GM18520 (cell line): Measurements from ENCODE around the gene SMAD7.

Source experiments
- ATAC-seq: cut with Tn5 transposase; IDR thresholded peaks from one replicate; pipeline ENCODE4 v1.9.1; 2021; ENCODE audit not compliant: unreplicated experiment

SMAD7 gene

DNA sequence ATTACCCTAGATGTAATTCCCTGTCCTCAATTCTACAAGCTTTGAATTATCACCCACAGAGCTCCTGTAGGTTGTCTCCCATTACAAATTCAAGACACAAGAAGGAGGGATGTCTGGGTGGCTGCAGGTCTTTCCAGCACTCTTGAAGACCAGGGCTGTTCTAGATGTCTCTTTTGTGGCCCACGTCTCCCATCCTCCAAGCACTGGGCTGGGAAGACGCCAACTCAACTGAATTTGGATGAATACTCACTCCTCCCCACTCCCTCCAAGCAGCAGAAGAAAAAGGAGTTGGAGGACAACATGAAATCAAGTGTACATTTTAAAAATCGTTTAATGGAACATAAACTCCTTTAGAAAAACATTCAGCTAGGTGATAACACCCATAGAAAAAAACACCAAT lies 31.2 kb downstream of the SMAD7 start:
- no peak for ATAC-seq

DNA sequence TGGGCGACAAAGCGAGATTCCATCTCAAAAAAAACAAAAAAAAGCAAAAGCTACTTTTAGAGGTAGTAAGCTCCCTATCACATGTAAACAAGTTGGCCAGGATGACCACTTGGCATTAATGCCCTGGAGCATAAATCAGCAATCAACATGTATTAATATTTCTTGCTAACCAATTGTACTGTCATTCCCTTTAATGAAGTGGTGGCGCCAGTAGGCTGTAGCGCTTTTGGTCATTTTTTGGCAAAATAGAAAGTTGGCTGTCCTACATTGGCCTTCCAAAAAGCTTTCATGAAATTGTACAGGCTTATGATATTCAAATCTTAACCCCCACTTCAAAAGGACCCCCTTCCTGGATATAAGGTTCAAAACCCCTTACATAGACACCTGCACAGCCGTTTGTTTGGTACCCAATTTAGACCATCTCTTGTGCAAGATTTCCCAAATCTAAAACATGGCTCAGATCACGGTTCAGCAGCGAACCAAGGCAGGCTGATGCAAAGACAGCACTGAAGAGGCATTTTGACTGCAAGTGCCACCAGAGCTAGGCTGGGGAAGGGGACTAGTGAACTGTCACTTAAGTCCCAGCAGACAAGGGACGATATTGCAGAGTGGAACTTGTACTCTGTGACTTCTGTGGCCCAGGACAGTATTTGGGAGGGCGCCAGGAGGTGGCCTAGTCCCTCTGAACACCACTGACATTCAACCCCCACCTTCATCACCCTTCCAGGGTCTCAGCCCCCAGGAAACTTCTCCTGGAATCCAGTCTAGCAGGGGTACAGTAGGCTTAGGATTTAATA lies 31.9 kb downstream of the SMAD7 start:
- no peak for ATAC-seq

DNA sequence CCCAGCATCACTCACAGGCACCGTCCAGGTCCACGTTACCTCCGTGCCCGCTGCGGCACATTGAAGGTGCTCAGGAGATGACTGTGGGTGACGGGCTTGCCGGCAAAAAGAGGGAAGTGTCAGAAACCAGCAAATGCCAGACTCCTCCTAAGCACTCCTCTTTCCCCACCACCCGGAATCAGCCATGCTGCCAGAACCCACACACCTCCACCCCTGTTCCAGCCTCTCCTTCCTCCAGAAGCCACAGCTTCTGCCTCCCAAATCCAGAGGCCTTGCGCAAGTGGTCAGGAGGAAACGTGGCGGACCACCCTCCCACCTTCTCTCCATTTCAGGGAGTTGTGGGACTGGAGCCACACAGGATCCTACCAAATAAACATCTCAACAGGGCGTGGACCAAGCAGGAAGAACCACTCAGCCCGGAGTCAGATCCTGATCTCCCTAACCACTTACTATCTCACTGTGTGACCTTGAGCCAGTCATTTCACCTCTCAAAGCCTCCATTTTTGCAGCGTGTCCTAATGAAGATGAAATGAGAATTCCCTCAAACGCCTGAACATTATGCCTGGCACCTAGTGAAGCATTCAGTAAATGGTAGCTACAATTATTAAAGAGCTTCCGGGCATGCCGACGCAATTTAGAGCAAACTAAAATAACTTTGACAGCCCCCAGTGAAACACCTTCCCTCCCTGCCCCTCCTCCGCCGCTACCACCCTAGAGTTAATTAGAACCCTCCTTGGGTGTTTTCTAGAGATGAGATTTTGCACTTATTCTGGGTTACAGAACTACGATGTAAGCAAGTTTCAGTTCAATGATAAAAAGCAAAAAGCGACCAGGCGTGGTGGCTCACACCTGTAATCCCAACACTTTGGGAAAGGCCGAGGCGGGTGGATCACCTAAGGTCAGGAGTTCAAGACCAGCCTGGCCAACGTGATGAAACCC lies 32.9 kb downstream of the SMAD7 start:
- ATAC-seq = no peak

DNA sequence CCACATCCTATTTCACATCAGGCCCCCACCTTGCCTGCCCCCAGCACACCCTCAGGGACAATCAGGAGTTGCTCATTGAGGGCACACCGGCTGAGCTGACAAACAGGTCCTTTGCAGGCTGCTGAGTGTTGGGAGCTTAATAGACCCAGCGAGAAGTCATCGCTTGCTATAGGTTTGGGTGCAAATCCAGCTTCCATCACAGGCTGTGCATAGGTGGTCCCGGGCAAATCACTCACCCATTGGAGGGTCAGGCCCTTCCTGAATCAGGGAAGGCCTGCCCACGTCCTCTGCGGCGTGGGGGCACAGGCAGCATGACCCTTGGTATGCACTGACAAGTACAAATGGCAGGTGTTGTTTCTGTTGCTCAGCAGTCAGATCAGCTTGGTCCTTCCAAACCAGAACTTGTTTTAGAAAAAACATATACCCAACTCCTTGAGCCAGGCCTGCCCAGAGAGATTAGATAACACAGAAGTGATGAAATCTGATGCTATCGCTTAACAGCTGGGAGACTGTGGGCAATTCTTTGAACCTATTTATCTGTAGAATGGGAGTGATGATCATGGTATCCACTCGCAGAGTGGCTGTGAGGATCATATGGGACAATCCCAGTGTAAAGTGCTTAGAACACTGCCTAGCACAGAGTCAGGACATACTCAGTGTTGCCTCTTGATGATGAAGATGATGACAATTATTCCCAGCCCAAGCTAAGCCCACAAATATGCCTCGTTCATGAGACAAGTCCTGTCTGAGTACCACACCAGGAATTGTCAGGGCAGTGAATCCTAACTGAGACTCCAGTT lies 34.9 kb downstream of the SMAD7 start:
- ATAC-seq = no peak

DNA sequence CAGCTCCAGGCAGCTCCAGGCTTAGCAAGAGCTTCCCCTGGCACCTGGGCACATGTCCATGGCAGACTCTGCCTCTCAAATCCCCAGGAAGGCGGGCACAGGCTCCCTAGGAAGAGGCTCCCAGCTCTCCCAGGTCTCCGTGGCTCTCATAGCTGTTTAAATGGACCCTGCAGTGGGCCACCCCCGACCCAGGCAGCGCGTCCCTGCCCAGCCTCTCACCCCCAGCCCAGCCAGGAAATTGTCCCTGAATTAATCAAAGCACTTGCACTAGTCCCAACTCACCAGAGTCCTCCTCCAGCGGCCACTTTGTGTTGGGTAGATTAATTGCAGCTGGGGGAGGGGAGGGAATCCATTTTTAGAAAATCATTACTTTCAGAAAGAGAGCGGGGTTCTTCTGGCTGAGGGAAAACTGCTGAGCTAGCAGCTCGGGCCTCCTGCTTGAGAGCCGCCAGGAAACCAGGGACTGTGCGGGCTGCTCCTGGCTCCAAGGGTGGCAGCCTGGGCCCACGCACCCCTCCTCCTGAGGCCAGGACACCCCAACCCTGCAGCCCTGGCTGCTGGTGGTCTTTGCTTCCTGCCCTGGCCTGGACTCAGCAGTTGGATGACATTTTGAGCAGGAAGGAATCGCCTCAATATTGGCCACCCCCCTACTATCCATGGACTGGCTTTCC lies 36.0 kb downstream of the SMAD7 start:
- ATAC-seq = no peak

DNA sequence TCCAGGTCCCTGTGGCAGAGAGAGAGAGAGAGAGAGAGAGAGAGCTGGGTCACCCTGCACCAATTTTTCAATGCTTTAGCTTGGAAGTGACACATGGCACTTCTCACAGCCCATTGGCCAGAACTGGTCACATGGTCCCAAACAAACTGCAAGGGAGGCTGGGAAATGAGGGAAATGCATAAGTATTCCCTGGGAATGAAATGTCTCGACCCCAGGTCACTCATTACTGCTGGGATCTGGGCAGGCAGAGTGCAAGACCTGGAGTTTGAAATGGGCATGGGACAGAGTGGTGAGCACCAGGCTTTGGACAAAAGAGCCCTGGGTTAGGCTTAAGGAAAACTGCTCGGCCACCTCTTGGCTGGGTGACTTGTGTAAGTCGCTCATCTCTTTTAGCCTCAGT lies 37.0 kb downstream of the SMAD7 start:
- no peak for ATAC-seq

DNA sequence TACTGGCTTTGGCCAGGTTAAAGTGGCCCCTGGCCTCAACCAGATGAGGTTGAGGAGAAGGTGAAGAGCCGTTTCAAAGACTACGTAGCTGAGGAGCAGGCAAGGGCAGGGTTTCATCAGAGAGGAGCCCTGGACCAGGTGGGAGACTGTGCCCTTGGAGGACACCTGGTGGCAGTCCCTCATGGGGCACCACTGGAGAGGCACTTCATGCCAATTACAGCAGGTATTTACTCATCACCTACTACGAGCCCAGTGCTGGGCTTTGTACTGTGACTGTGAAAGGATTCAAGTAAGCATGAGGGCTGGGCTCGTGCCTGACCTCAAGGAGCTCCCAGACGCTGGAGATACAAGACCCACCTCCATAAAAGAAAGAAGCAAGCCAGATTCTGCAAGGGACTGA lies 37.6 kb downstream of the SMAD7 start:
- ATAC-seq = no peak

DNA sequence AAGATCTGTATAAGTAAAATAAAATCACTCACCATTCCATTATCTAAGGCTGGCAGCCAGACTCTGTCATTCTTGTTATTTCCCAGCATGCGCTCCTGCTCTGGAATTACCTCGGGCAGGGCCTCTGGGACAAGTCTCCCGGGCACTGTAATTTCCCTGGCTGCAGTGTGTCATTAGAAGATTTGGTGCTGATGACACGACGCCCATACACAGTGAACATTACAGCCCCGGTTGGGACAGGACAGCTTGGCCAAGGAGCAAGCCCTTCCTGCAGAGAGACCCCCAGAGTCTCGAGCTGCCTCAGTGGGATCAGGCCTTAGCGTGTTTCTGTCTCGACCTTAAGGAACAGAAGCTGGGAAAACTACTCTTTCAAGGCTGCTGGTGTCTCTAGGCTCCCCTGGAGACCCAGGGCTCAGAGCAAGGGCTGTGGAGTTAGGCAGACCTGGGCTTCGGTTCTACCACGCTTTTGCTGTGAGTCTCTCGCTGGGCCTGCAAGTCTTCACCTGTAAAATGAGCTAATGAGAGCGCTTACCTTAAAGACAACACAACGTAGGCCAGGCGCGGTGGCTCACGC lies 39.7 kb downstream of the SMAD7 start:
- ATAC-seq = no peak

DNA sequence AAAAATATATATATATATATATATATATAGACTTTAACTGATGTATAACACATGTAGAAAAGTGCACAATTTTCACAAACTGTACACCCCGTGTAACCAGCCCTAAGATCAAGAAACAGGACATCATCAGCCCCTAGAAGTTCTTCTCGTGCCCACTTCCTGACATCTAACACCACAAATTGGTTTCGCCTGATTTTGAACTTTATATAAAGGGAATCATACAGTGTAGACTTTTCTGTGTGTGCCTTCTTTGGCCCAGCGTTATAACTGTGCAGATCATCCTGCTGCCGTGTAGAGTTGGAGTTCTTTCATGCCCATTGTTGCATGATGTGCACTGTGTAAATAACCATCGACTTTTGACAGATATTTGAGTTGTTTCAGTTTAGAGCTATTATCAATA lies 41.0 kb downstream of the SMAD7 start:
- ATAC-seq = no peak

DNA sequence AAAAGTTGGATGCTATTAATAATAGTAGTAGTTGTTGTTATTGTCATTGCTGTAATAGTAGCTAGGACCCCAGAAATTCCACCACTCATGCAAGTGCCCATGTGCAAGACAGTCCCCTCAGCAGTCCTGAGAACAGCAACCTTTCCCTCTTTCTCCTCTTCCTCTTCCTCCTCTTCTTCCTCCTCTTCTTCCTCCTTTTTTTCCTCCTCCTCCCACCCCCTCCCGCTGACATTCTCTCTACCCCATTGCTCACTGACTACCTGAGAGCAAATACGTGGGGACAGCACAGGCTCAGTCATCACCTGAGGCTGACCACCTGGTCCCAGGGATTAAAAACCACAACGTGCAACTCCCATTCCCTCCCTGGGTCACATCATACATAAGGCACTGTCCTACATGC lies 41.8 kb downstream of the SMAD7 start:
- ATAC-seq = no peak

DNA sequence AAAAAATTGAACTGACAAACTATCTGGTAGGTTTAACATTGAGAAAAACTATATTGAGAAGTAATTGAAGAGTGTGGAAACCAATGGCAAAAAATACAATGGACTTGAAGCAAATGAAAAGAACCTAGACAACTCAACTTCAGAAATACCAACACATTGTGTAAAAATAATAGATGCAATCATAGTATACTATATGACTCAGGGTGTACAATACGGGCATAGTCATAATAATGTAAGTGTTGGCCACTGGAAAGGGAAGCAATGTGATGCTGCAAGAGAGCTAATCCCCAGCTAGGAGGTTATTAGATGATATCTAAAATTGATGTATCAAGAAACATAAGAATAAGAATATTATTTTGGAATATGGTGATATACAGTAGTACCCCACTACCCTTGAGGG lies 45.3 kb downstream of the SMAD7 start:
- ATAC-seq = no peak

DNA sequence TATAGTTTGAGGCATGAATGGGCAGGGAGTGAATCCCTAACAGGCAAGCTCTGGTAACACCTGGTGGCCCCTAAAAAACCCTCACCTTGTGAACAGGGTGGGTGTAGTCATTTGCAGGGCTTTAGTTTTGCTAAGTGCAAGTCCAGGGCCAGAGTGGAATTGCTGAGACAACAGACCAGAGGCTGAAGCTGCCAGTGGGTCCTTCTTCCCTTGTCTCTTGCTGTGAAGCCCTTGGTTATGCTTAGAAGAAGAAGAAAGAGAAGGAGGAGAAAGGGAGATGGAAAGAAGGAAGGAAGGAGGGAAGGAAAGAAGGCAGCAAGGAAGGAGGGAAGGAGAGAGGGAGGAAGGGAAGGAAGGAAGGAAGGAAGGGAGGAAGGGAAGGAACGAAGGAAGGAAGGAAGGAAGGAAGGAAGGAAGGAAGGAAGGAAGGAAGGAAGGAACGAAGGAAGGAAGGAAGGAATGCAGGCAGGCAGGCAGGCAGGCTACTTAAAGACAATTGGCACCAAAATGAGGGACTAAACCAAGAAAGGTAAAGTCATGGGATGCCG lies 45.8 kb downstream of the SMAD7 start:
- no peak for ATAC-seq

DNA sequence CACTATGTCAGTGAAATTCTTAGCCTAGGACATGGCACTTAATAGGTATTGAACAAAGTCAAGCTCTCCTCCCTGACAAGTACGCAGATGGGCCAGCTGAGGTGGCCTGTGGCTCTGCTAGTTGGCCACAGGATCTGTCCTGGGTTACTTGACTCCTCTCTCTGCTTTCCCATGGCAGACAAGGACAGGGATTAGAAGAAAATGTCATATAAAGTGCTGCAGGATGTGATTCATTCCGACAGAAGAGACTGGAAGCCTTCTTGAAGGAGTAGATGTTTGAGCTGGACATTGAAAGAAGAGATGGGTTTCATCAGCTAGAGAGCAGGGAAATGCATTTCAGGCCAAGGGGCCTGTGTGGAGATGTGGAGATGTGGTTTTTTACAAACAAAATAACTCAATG lies 46.7 kb downstream of the SMAD7 start:
- ATAC-seq = no peak

DNA sequence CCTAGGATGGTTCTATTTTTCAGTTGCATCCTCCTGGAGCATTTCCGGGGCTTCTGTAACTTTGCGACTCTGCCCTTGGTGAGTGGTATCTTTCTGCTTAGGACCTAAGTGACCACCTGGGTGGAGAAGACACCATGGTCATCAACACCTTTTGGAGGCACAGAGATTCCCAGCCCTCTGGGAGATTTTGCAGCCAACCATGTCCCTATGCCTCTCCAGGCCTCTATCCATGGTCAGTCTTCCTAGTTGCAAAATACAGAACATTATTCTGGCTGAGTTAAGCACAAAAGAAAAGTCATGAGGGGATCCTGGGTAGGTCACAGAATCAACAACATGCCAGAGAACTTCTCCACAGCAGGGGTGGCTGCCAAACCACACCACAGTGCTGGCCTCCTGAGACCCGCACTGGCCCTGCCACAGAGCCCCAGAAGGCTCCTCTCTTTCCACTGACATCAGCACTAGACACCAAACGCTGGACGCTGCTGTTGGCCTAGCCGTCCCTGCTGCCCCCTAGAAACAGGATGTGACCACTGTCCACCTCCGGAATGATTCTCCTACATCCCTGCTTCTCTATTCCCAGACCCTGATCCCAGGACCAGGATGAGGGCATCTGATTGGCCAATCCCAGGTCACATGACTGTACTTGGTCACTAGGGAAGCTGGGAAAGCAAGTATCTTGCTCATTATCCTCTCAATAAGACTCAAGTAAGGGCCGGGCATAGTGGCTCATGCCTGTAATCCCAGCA lies 47.7 kb downstream of the SMAD7 start:
- no peak for ATAC-seq

DNA sequence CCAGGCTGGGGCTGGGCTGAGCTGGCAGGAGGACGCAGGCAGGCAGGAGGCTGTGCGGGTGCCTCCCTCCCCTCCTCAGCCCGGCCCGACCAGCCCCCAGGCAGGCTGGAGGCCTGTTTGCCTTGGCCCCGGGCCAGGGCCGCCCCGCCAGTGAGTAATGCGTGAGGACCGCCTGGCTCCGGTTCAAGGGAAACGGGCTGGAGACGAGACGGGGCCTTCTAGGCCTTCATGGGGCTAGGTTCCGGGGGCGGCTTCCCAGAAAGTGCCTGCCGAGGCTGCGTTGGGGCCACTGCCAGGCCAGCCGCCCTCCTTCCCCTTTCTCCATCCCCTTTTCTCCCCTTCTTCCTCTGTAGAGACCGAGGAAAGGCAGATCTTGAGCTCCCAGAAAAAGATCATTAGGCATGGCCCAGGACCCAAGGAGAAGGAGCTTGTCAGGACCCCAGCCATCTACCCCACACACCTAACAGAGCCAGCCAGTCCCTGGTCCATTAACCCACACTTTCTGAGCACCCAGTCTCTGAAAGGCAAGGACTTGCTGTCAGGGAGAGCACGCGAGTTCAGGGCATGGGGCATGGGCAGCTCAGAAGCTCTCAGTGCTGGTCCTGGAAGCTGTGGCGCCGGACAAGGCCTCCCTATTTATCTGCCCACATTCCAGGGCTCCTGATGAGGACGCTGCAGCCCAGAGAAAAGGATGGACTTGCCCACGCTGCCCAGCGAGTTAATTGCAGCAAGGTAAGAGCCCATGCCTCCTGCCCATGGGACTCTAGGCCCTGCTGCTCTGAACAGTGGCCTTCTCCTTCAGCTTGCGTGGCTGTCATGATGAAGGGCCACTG lies 48.5 kb downstream of the SMAD7 start:
- no peak for ATAC-seq

DNA sequence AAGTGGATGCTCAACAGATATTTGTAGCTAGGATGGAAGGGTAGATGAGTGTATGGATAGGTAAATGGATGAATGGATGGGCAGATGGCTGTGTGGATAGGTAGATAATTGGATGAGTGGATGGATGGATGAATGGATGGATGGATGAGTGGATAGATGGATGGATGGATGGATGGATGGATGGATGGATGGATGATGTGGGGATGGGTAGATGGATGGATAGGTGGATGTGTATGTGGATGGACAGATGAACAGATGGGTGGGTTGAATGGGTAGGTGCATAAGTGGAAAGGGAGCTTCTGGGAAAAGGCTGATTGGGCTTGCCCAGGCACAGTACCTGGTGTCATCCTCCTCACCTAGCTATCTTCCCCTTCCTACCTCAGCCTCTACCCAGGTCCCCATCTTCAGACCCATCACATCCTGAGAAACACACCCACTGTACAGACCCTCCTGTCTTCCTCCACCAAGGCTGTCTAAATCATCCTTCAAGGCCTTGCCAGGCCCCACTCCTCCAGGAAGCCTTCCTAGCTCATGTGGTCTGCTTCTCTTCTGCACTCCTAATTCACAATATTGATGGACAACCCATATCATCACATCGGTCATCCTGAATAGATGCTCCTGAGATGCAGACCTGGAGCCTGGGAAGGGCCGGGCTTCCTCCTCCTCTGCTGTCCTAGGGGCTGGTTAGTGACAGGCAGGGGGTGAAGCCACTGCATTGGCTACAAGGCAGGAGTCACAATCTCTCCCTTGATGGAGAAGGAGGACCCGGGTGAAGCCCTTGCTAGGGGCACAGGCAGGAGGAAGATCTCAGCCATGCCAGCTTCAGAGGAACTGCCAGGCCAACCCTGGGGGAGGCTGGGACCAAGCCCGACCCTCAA lies 49.4 kb downstream of the SMAD7 start:
- no peak for ATAC-seq

DNA sequence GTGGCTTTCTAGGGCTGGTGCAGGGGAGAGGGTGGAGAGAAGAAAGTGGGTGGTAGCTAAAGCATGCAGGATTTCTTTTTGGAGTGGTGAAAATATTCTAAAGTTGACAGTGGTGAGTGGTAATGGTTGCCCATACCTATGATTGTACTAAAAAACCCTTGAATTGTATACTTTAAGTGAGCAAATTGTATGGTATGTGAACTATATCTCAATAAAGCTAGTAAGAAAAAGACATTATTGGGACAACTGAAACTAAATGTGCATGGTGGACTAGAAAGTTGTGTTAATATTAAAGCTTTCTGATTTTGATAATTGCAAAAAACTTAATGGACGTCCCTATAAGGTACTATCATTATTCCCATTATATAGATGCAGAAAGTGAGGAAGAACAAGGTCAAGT lies 50.3 kb downstream of the SMAD7 start:
- ATAC-seq = no peak
